ENCODE data around the gene ALK. TPM values are rescaled to one million over a fixed set of nuclear protein-coding genes. Genes with fewer than 3 reads are reported as not detected.

ALK gene
- total and polyA plus RNA-seq, 2 donors (not counting 1 experiment from before 2014, with no cell fraction given), result not detected

DNA sequence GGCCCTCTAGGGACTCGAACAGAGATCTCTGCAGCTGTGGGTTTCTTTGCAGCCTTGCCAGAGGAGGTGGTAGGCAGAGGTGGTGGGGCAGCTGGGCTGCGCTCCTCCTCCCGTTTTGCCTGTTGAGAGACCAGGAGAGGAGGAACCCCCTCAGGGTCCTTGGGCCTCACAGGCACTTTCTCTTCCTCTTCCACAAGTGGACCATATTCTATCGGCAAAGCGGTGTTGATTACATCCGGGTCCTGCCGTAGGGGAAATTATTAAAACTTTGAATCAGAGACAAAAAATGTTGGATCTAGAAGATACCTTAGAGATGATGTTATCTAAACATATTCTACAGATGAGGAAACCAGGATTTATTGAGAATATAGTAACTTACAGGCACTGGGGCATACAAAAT, 727.7 kb downstream of the ALK start:
- Mint-ChIP-seq H3K27ac (no peak overlapping the region), H3K9me3 (ENCODE audit: insufficient read depth) (no peaks in the 10 kb centered on the region), H3K27me3 (peaks cover 3% of the 10 kb centered on the region), H3K4me3 (no peak overlapping the region), H3K4me1 (peaks cover 7% of the 10 kb centered on the region)
- ChIA-PET CTCF (interaction anchor here (1.3 kb wide), 1 partner anchor 11 kb away, joined by 3 read pairs; no protein-coding TSS in a partner anchor), POLR2A (interaction anchor here (0.6 kb wide), 1 partner anchor 125 kb away, joined by 7 read pairs; no protein-coding TSS in a partner anchor)
- intact Hi-C loops (cut with micrococcal nuclease), result no loop called here
- Histone ChIP-seq H3K9ac (ENCODE audit: low read length) (no peak overlapping the region), H3K4me1 (ENCODE audit: control insufficient read depth in 2 of 2, insufficient read depth in 2 of 2, low read length in 2 of 2) (no peaks in the 10 kb centered on the region), H3K27me3 (replicated peaks in 1 of 4; ENCODE audit: control extremely low read depth in 1 of 4, control insufficient read depth in 3 of 4, insufficient read depth in 4 of 4, low read length in 3 of 4) (no peaks in the 10 kb centered on the region), H3K27ac (ENCODE audit: low read length in 2 of 2) (no peak overlapping the region), H4K20me1 (ENCODE audit: control insufficient read depth, insufficient read depth, low read length, poor library complexity, severe bottlenecking) (no peaks in the 10 kb centered on the region), H2AFZ (ENCODE audit: insufficient read depth, low read depth, low read length, poor library complexity, severe bottlenecking) (no peak overlapping the region), H3K79me2 (ENCODE audit: control insufficient read depth, insufficient read depth, low read length) (no peaks in the 10 kb centered on the region), H3K9me3 (ENCODE audit: control extremely low read depth in 1 of 3, control insufficient read depth in 2 of 3, insufficient read depth in 1 of 3, low read length in 2 of 3) (no peaks in the 10 kb centered on the region), H3K4me3 (ENCODE audit: control extremely low read depth in 1 of 5, extremely low read depth in 1 of 5, insufficient read depth in 1 of 5, low read depth in 2 of 5, low read length in 4 of 5) (no peak overlapping the region), H3K4me2 (replicated peaks; ENCODE audit: low read depth, low read length, poor library complexity, severe bottlenecking) (no peak overlapping the region), H3K36me3 (replicated peaks in 1 of 2; ENCODE audit: control extremely low read depth in 1 of 2, control insufficient read depth in 1 of 2, extremely low read depth in 1 of 2, insufficient read depth in 2 of 2, low read length in 1 of 2) (no peaks in the 10 kb centered on the region)
- ATAC-seq (ENCODE audit: low read depth), result no peak
- no peak for TF ChIP-seq EZH2 (IDR thresholded peaks at IDR 0.05; ENCODE audit: borderline replicate concordance, insufficient read depth, low read depth, low read length, poor library complexity, severe bottlenecking)
- TF ChIP-seq, protein P1, sequence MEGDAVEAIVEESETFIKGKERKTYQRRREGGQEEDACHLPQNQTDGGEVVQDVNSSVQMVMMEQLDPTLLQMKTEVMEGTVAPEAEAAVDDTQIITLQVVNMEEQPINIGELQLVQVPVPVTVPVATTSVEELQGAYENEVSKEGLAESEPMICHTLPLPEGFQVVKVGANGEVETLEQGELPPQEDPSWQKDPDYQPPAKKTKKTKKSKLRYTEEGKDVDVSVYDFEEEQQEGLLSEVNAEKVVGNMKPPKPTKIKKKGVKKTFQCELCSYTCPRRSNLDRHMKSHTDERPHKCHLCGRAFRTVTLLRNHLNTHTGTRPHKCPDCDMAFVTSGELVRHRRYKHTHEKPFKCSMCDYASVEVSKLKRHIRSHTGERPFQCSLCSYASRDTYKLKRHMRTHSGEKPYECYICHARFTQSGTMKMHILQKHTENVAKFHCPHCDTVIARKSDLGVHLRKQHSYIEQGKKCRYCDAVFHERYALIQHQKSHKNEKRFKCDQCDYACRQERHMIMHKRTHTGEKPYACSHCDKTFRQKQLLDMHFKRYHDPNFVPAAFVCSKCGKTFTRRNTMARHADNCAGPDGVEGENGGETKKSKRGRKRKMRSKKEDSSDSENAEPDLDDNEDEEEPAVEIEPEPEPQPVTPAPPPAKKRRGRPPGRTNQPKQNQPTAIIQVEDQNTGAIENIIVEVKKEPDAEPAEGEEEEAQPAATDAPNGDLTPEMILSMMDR (IDR thresholded peaks at IDR 0.05), result no peak
- no peak for DNase-seq
- 83% methylated on average over 1 of the region's 7 CpGs for WGBS (ENCODE audit: insufficient coverage)

DNA sequence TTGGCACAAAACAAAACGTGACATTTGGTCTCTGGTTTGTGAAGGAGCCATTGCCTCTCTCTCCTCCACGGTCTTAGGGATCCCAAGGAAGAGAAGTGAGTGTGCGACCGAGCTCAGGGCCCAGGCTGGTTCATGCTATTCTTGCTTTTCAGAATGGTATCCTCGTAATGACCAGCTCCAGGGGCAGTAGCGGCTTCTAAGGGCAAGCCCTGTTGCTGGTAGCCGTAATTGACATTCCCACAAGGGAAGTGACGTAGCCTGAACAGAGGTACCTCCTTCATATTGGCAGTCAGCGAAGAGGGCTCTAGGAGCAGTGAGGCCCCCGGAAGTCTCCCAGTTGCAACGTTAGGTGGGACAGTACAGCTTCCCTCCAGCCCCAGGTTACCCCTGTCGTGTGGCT, 728.3 kb downstream of the ALK start:
- 97% methylated on average over 12 of the region's 12 CpGs for WGBS (ENCODE audit: insufficient coverage)
- intact Hi-C loops (cut with micrococcal nuclease), result no loop called here
- H3K4me3 Mint-ChIP-seq, result no peak overlapping the region
- Histone ChIP-seq H3K4me2 (replicated peaks; ENCODE audit: low read depth, low read length, poor library complexity, severe bottlenecking) (no peak overlapping the region), H3K79me2 (ENCODE audit: control insufficient read depth, insufficient read depth, low read length) (no peaks in the 10 kb centered on the region), H3K9me3 (ENCODE audit: control extremely low read depth in 1 of 3, control insufficient read depth in 2 of 3, insufficient read depth in 1 of 3, low read length in 2 of 3) (no peaks in the 10 kb centered on the region), H2AFZ (ENCODE audit: insufficient read depth, low read depth, low read length, poor library complexity, severe bottlenecking) (no peak overlapping the region), H3K9ac (ENCODE audit: low read length) (no peak overlapping the region), H3K4me3 (ENCODE audit: control extremely low read depth in 1 of 5, extremely low read depth in 1 of 5, insufficient read depth in 1 of 5, low read depth in 2 of 5, low read length in 4 of 5) (no peak overlapping the region), H3K4me1 (ENCODE audit: control insufficient read depth in 2 of 2, insufficient read depth in 2 of 2, low read length in 2 of 2) (no peaks in the 10 kb centered on the region), H3K27ac (ENCODE audit: low read length in 2 of 2) (no peak overlapping the region), H4K20me1 (ENCODE audit: control insufficient read depth, insufficient read depth, low read length, poor library complexity, severe bottlenecking) (no peaks in the 10 kb centered on the region), H3K27me3 (replicated peaks in 1 of 4; ENCODE audit: control extremely low read depth in 1 of 4, control insufficient read depth in 3 of 4, insufficient read depth in 4 of 4, low read length in 3 of 4) (no peaks in the 10 kb centered on the region), H3K36me3 (replicated peaks in 1 of 2; ENCODE audit: control extremely low read depth in 1 of 2, control insufficient read depth in 1 of 2, extremely low read depth in 1 of 2, insufficient read depth in 2 of 2, low read length in 1 of 2) (no peaks in the 10 kb centered on the region)
- ChIA-PET POLR2A (no interaction called here), CTCF (interaction anchor here (1.3 kb wide), 1 partner anchor 10 kb away, joined by 3 read pairs; no protein-coding TSS in a partner anchor)
- H3K27me3 Mint-ChIP-seq, result peaks cover 3% of the 10 kb centered on the region
- H3K27ac Mint-ChIP-seq, result no peak overlapping the region
- peaks cover 7% of the 10 kb centered on the region for H3K4me1 Mint-ChIP-seq
- no peak for TF ChIP-seq EZH2 (IDR thresholded peaks at IDR 0.05; ENCODE audit: borderline replicate concordance, insufficient read depth, low read depth, low read length, poor library complexity, severe bottlenecking)
- TF ChIP-seq, protein P1 (IDR thresholded peaks at IDR 0.05), result no peak
- ATAC-seq (ENCODE audit: low read depth) (no peak), DNase-seq (no peak)
- no peaks in the 10 kb centered on the region for H3K9me3 Mint-ChIP-seq (ENCODE audit: insufficient read depth)
